Trophoblast cell (in vitro differentiated cells and primary cell): ENCODE measurements around the gene ARHGEF12.

Experiments
- DNase-seq, 2 donors: peaks; one replicate each; pipeline ENCODE4 v3.0.0-alpha.2; 2016
- H2AFZ ChIP-seq: 2 replicates; pipeline ENCODE4 v1.6.1; 2013; ENCODE audit warnings: low read length, moderate library complexity, mild to moderate bottlenecking; ENCODE audit not compliant: insufficient read depth, poor library complexity
- H2AK5ac ChIP-seq: 2 replicates; pipeline ENCODE4 v1.6.1; 2013; ENCODE audit warnings: mild to moderate bottlenecking, low read length
- H2BK120ac ChIP-seq: 2 replicates; pipeline ENCODE4 v1.6.1; 2013; ENCODE audit warnings: low read length, mild to moderate bottlenecking, moderate library complexity; ENCODE audit not compliant: insufficient read depth, poor library complexity
- H2BK12ac ChIP-seq: 2 replicates; pipeline ENCODE4 v1.6.1; 2013; ENCODE audit warnings: mild to moderate bottlenecking, low read length, moderate library complexity
- H2BK5ac ChIP-seq: 2 replicates; pipeline ENCODE4 v1.6.1; 2013; ENCODE audit warnings: low read length, low read depth, moderate library complexity, mild to moderate bottlenecking; ENCODE audit not compliant: poor library complexity
- H3K14ac ChIP-seq: 2 replicates; pipeline ENCODE4 v1.6.1; 2013; ENCODE audit warnings: mild to moderate bottlenecking, low read length
- H3K18ac ChIP-seq: 2 replicates; pipeline ENCODE4 v1.6.1; 2013; ENCODE audit warnings: mild to moderate bottlenecking, low read length
- H3K23ac ChIP-seq: 2 replicates; pipeline ENCODE4 v1.6.1; 2013; ENCODE audit warnings: low read length
- H3K27ac ChIP-seq: 2 replicates; pipeline ENCODE4 v1.5.1; 2013; ENCODE audit warnings: low read depth, mild to moderate bottlenecking, inconsistent platforms, low read length, moderate library complexity
- H3K27me3 ChIP-seq: 2 replicates; pipeline ENCODE4 v1.6.1; 2013; ENCODE audit warnings: inconsistent platforms, mild to moderate bottlenecking, low read length, moderate library complexity; ENCODE audit not compliant: insufficient read depth
- H3K36me3 ChIP-seq, 2 experiments: 1 replicate in 1 of 2; 2 replicates in 1 of 2; pipeline ENCODE4 v1.6.1; 2013; ENCODE audit warnings: low read length in 2 of 2, mild to moderate bottlenecking in 2 of 2, moderate library complexity in 1 of 2; ENCODE audit not compliant: insufficient read depth in 2 of 2, control insufficient read depth in 1 of 2
- H3K4ac ChIP-seq: 2 replicates; pipeline ENCODE4 v1.6.1; 2013; ENCODE audit warnings: low read depth, mild to moderate bottlenecking, low read length, moderate library complexity
- H3K4me1 ChIP-seq, 2 experiments: 1 replicate in 1 of 2; 2 replicates in 1 of 2; pipeline ENCODE4 v1.6.1; 2013; ENCODE audit warnings: low read length in 2 of 2, mild to moderate bottlenecking in 2 of 2, moderate library complexity in 1 of 2; ENCODE audit not compliant: insufficient read depth in 2 of 2, control insufficient read depth in 1 of 2
- H3K4me2 ChIP-seq: 2 replicates; pipeline ENCODE4 v1.6.1; 2013; ENCODE audit warnings: inconsistent platforms, mild to moderate bottlenecking, low read length, moderate library complexity
- H3K4me3 ChIP-seq: 2 replicates; pipeline ENCODE4 v1.5.1; 2013; ENCODE audit warnings: mild to moderate bottlenecking, low read depth, low read length, inconsistent platforms
- H3K79me1 ChIP-seq: one replicate; pipeline ENCODE4 v1.6.1; 2013; ENCODE audit warnings: low read length
- H3K79me2 ChIP-seq: 2 replicates; pipeline ENCODE4 v1.6.1; 2013; ENCODE audit warnings: low read length, mild to moderate bottlenecking; ENCODE audit not compliant: control insufficient read depth, insufficient read depth, poor library complexity
- H3K9ac ChIP-seq: 2 replicates; pipeline ENCODE4 v1.6.1; 2013; ENCODE audit warnings: mild to moderate bottlenecking, low read length
- H3K9me3 ChIP-seq: 2 replicates; pipeline ENCODE4 v1.6.1; 2013; ENCODE audit warnings: low read depth, mild to moderate bottlenecking, control low read depth, inconsistent platforms, low read length; ENCODE audit not compliant: insufficient read depth
- H4K12ac ChIP-seq: 2 replicates; pipeline ENCODE4 v1.6.1; 2013; ENCODE audit warnings: low read depth, mild to moderate bottlenecking, low read length, moderate library complexity
- H4K8ac ChIP-seq: 2 replicates; pipeline ENCODE4 v1.6.1; 2013; ENCODE audit warnings: low read depth, mild to moderate bottlenecking, low read length, moderate library complexity
- H4K91ac ChIP-seq: one replicate; pipeline ENCODE4 v1.6.1; 2013; ENCODE audit warnings: low read depth, mild to moderate bottlenecking, low read length, moderate library complexity
- WGBS: extraction: QIAGEN DNeasy Blood & Tissue Kit; methylation state at CpG from one replicate; pipeline ENCODE4 v1.1.7; 2013; ENCODE audit warnings: missing lambda C conversion rate; ENCODE audit not compliant: insufficient read length, insufficient coverage; ENCODE audit errors: extremely low coverage; 5-methylcytosine and 5-hydroxymethylcytosine counted together

ARHGEF12 gene

GRCh38 chr11:120520091-120520822 lies 184.0 kb downstream of the ARHGEF12 start:
- no CpG with 5 or more reads among the region's 16 CpGs for WGBS
- Histone ChIP-seq H3K27ac (no peak overlapping the region), H2BK120ac (no peak overlapping the region), H3K4me1 (peaks cover 3 to 7% of the 10 kb centered on the region in 2 experiments), H3K9ac (no peak overlapping the region), H3K36me3 (no peaks in the 10 kb centered on the region), H4K91ac (no peak overlapping the region), H2BK12ac (no peak overlapping the region), H2AK5ac (no peak overlapping the region), H2BK5ac (no peak overlapping the region), H3K79me2 (no peaks in the 10 kb centered on the region), H2AFZ (no peak overlapping the region), H4K12ac (no peak overlapping the region), H3K18ac (no peak overlapping the region), H3K4ac (no peak overlapping the region), H3K27me3 (no peaks in the 10 kb centered on the region), H4K8ac (no peak overlapping the region), H3K4me3 (no peak overlapping the region), H3K23ac (no peak overlapping the region), H3K9me3 (no peaks in the 10 kb centered on the region), H3K79me1 (no peaks in the 10 kb centered on the region), H3K4me2 (no peak overlapping the region), H3K14ac (no peak overlapping the region)
- DNase-seq = no peak

GRCh38 chr11:120521176-120521575 lies 185.0 kb downstream of the ARHGEF12 start:
- no peak overlapping the region for H2BK5ac ChIP-seq
- H3K18ac ChIP-seq = no peak overlapping the region
- peaks cover 3 to 7% of the 10 kb centered on the region in 2 experiments for H3K4me1 ChIP-seq
- H2BK12ac ChIP-seq = no peak overlapping the region
- no peak overlapping the region for H2AFZ ChIP-seq
- WGBS = no CpG with 5 or more reads among the region's 7 CpGs
- H3K9me3 ChIP-seq = no peaks in the 10 kb centered on the region
- H4K91ac ChIP-seq = no peak overlapping the region
- H3K36me3 ChIP-seq = no peaks in the 10 kb centered on the region
- no peak overlapping the region for H3K4me2 ChIP-seq
- H3K79me2 ChIP-seq = no peaks in the 10 kb centered on the region
- no peaks in the 10 kb centered on the region for H3K27me3 ChIP-seq
- H3K4me3 ChIP-seq = no peak overlapping the region
- H3K27ac ChIP-seq = no peak overlapping the region
- H4K12ac ChIP-seq = no peak overlapping the region
- no peak overlapping the region for H3K9ac ChIP-seq
- no peak for DNase-seq
- no peak overlapping the region for H3K14ac ChIP-seq
- no peak overlapping the region for H2AK5ac ChIP-seq
- H3K79me1 ChIP-seq = no peaks in the 10 kb centered on the region
- H3K23ac ChIP-seq = no peak overlapping the region
- H3K4ac ChIP-seq = no peak overlapping the region
- no peak overlapping the region for H2BK120ac ChIP-seq
- no peak overlapping the region for H4K8ac ChIP-seq

- H4K8ac ChIP-seq = no peak overlapping the region
- no CpG with 5 or more reads among the region's 11 CpGs for WGBS
- H3K36me3 ChIP-seq = no peaks in the 10 kb centered on the region
- no peaks in the 10 kb centered on the region for H3K79me2 ChIP-seq
- no peak overlapping the region for H2AFZ ChIP-seq
- no peak overlapping the region for H3K4ac ChIP-seq
- H3K27ac ChIP-seq = no peak overlapping the region
- H3K23ac ChIP-seq = no peak overlapping the region
- DNase-seq = no peak
- H3K79me1 ChIP-seq = no peaks in the 10 kb centered on the region
- H3K9ac ChIP-seq = no peak overlapping the region
- no peak overlapping the region for H2BK120ac ChIP-seq
- H3K27me3 ChIP-seq = no peaks in the 10 kb centered on the region
- no peaks in the 10 kb centered on the region for H3K9me3 ChIP-seq
- H3K14ac ChIP-seq = no peak overlapping the region
- no peak overlapping the region for H4K12ac ChIP-seq
- H2BK5ac ChIP-seq = no peak overlapping the region
- H3K4me2 ChIP-seq = no peak overlapping the region
- H2BK12ac ChIP-seq = no peak overlapping the region
- no peak overlapping the region for H3K4me3 ChIP-seq
- H4K91ac ChIP-seq = no peak overlapping the region
- no peak overlapping the region for H2AK5ac ChIP-seq
- H3K4me1 ChIP-seq = peaks cover 3 to 7% of the 10 kb centered on the region in 2 experiments
- H3K18ac ChIP-seq = no peak overlapping the region
Measured at GRCh38 chr11:120522021-120522420, 185.8 kb downstream of the ARHGEF12 start.

GRCh38 chr11:120522736-120523135 lies 186.5 kb downstream of the ARHGEF12 start:
- no peaks in the 10 kb centered on the region for H3K36me3 ChIP-seq

More at GRCh38 chr11:120522736-120523135, 186.5 kb downstream of the ARHGEF12 start:
- no peak overlapping the region for H4K91ac ChIP-seq
- H3K4ac ChIP-seq = no peak overlapping the region
- no peak overlapping the region for H2BK12ac ChIP-seq
- no peaks in the 10 kb centered on the region for H3K27me3 ChIP-seq
- no peak for DNase-seq
- H3K4me1 ChIP-seq = peaks cover 0 to 3% of the 10 kb centered on the region in 2 experiments
- no peak overlapping the region for H3K4me3 ChIP-seq
- no peak overlapping the region for H4K8ac ChIP-seq
- H3K14ac ChIP-seq = no peak overlapping the region
- no peak overlapping the region for H3K4me2 ChIP-seq
- no peaks in the 10 kb centered on the region for H3K9me3 ChIP-seq
- WGBS = no CpG with 5 or more reads among the region's 3 CpGs
- H2BK5ac ChIP-seq = no peak overlapping the region
- H3K9ac ChIP-seq = no peak overlapping the region
- H2AK5ac ChIP-seq = no peak overlapping the region
- H3K18ac ChIP-seq = no peak overlapping the region
- H2AFZ ChIP-seq = no peak overlapping the region
- H4K12ac ChIP-seq = no peak overlapping the region
- H3K23ac ChIP-seq = no peak overlapping the region
- no peak overlapping the region for H2BK120ac ChIP-seq
- no peaks in the 10 kb centered on the region for H3K79me1 ChIP-seq
- H3K27ac ChIP-seq = no peak overlapping the region
- no peaks in the 10 kb centered on the region for H3K79me2 ChIP-seq
